HepG2 (cell line): ENCODE results near the gene ATP9A. TPM values are rescaled to one million over a fixed set of nuclear protein-coding genes. Genes with fewer than 3 reads are reported as not detected.
A peak's percentile ranks its signal among the peaks of the same experiment; 100 is the strongest.

Experiments used
- ATF4 ChIP-seq, 2 experiments: fragments of 450-650 bp in 1 of 2; sonication (generic) in 1 of 2; formaldehyde crosslinking; IDR thresholded peaks; 2 replicates each; pipeline versions ENCODE4 v1.5.0 to v1.8.0; 2020 to 2022; ENCODE audit warnings: mild to moderate bottlenecking in 1 of 2, missing genetic modification reagents in 1 of 2
- ATF5 ChIP-seq: sonication (generic); formaldehyde crosslinking; IDR thresholded peaks from 2 replicates; pipeline ENCODE4 v1.4.0; 2020; ENCODE audit warnings: mild to moderate bottlenecking, low read depth, missing genetic modification reagents
- BCL3 ChIP-seq: sonication (generic); formaldehyde crosslinking; IDR thresholded peaks from 2 replicates; pipeline ENCODE4 v1.5.1; 2020; ENCODE audit warnings: mild to moderate bottlenecking, missing genetic modification reagents, moderate library complexity
- BCLAF1 ChIP-seq: fragments of 450-650 bp; IDR thresholded peaks from 2 replicates; pipeline ENCODE4 v1.6.1; 2017; ENCODE audit warnings: mild to moderate bottlenecking
- CSRNP1 ChIP-seq: sonication (generic); formaldehyde crosslinking; IDR thresholded peaks from 2 replicates; pipeline ENCODE4 v1.8.1; 2023; ENCODE audit warnings: mild to moderate bottlenecking, missing genetic modification reagents
- DMTF1 ChIP-seq: sonication (generic); formaldehyde crosslinking; IDR thresholded peaks from 2 replicates; pipeline ENCODE4 v1.4.0; 2020; ENCODE audit warnings: mild to moderate bottlenecking, missing genetic modification reagents
- EEA1 ChIP-seq: sonication (generic); formaldehyde crosslinking; IDR thresholded peaks from 2 replicates; pipeline ENCODE4 v1.5.1; 2020; ENCODE audit warnings: mild to moderate bottlenecking, missing genetic modification reagents, borderline replicate concordance
- IRF2 ChIP-seq: IDR thresholded peaks from 2 replicates; pipeline ENCODE4 v1.6.1; 2018; ENCODE audit warnings: missing genetic modification reagents, missing compliant biosample characterization
- JUNB ChIP-seq: sonication (generic); formaldehyde crosslinking; IDR thresholded peaks from 2 replicates; pipeline ENCODE4 v1.8.0; 2022; ENCODE audit warnings: missing genetic modification reagents, mild to moderate bottlenecking, borderline replicate concordance
- MTF2 ChIP-seq: sonication (generic); formaldehyde crosslinking; IDR thresholded peaks from 2 replicates; pipeline ENCODE4 v1.5.0; 2020; ENCODE audit warnings: missing genetic modification reagents, borderline replicate concordance
- MXD4 ChIP-seq: IDR thresholded peaks from 2 replicates; pipeline ENCODE4 v1.6.1; 2016; ENCODE audit warnings: mild to moderate bottlenecking, missing biosample characterization, missing genetic modification reagents
- NONO ChIP-seq, 2 experiments: fragments of 450-650 bp in 1 of 2; sonication (generic) in 1 of 2; formaldehyde crosslinking in 1 of 2; IDR thresholded peaks in 1 of 2; conservative IDR thresholded peaks in 1 of 2; 2 replicates each; pipeline versions ENCODE4 v1.6.1 to v1.8.0; 2017 to 2022; ENCODE audit warnings: mild to moderate bottlenecking in 1 of 2, missing genetic modification reagents in 1 of 2, moderate library complexity in 1 of 2
- PHF8 ChIP-seq: sonication (generic); formaldehyde crosslinking; IDR thresholded peaks from 2 replicates; pipeline ENCODE4 v1.5.0; 2020; ENCODE audit warnings: missing genetic modification reagents
- PPARG ChIP-seq: conservative IDR thresholded peaks from 2 replicates; pipeline ENCODE4 v1.6.1; 2016; ENCODE audit warnings: missing biosample characterization, missing genetic modification reagents
- TBP ChIP-seq: sonication (generic); formaldehyde crosslinking; IDR thresholded peaks from 2 replicates; pipeline ENCODE4 v1.5.0; 2020; ENCODE audit warnings: missing genetic modification reagents
- ZMYM3 ChIP-seq: sonication (generic); formaldehyde crosslinking; IDR thresholded peaks from 2 replicates; pipeline ENCODE4 v1.5.1; 2020; ENCODE audit warnings: mild to moderate bottlenecking, missing genetic modification reagents
- ZNF597 ChIP-seq: sonication (generic); formaldehyde crosslinking; IDR thresholded peaks from 2 replicates; pipeline ENCODE4 v1.5.0; 2020; ENCODE audit warnings: missing genetic modification reagents
- polyA plus RNA-seq, 8 experiments: library from polyadenylated mRNA; depleted of rRNA in 3 of 8; stranded (reverse) in 7 of 8; unstranded in 1 of 8; fragments of >200 nt; fragmentation: Illumina TruSeq in 4 of 8; extraction: Trizol in 4 of 8; gene quantifications; 2 replicates each; pipeline versions ENCODE4 v1.2.1 to v1.2.3, GENCODE V29; 2011 to 2016; ENCODE audit warnings: low read depth in 4 of 8, missing spikeins in 1 of 8, mixed read lengths in 1 of 8; ENCODE audit not compliant: insufficient read depth in 1 of 8
- total RNA-seq, 5 experiments: library from RNA; depleted of rRNA; stranded (reverse); fragments of >200 nt; fragmentation: Illumina TruSeq; extraction: Trizol; gene quantifications; 2 replicates each; pipeline ENCODE4 v1.2.3, GENCODE V29; 2016; ENCODE audit warnings: low read depth in 1 of 5

ATP9A gene
- total and polyA plus RNA-seq, 2 of the 13 experiments (the other 11 are each of a cell fraction or from before 2014, with no cell fraction given) = 11.8 to 18.5 TPM

- TF ChIP-seq CSRNP1 (CRISPR knock-in tag) = no peak
- TF ChIP-seq ATF4 (CRISPR knock-in tag; IDR thresholded peaks at IDR 0.05) = no peak
- TF ChIP-seq BCLAF1 = no peak
- TF ChIP-seq MXD4 (CRISPR knock-in tag) = no peak
- no peak for TF ChIP-seq PPARG (CRISPR knock-in tag)
- no peak for TF ChIP-seq ATF5 (CRISPR knock-in tag)
- no peak for TF ChIP-seq TBP (CRISPR knock-in tag)
- 0 out of 2 replicates have a peak, but pooled peaks have one; percentile 68 for TF ChIP-seq EEA1 (CRISPR knock-in tag)
- no peak for TF ChIP-seq JUNB (CRISPR knock-in tag)
- TF ChIP-seq PHF8 (CRISPR knock-in tag) = no peak
- no peak for TF ChIP-seq NONO (IDR thresholded peaks at IDR 0.05)
- TF ChIP-seq NONO (CRISPR knock-in tag; conservative IDR thresholded peaks at IDR 0.05) = no peak
- TF ChIP-seq ZMYM3 (CRISPR knock-in tag) = peak; percentile 34; the same call in 1 of the 2 replicates
- TF ChIP-seq IRF2 (CRISPR knock-in tag) = 0 out of 2 replicates have a peak, but pooled peaks have one; percentile 37
- TF ChIP-seq BCL3 (CRISPR knock-in tag) = peak; percentile 71
- no peak for TF ChIP-seq ZNF597 (CRISPR knock-in tag)
- TF ChIP-seq DMTF1 (CRISPR knock-in tag) = no peak
- TF ChIP-seq MTF2 (CRISPR knock-in tag) = no peak
Observed at GRCh38 chr20:51815383-51816076, 47.3 kb upstream of the ATP9A start (continued).
